ENCODE data around the gene MS4A8. TPM values are rescaled to one million over a fixed set of nuclear protein-coding genes. Genes with fewer than 3 reads are reported as not detected.

Gene MS4A8
- total and polyA plus RNA-seq, 2 of the 13 experiments (the other 11 are each of a cell fraction or from before 2014, with no cell fraction given), result not detected

- POLR2A ChIA-PET, result no interaction called here
- no peak overlapping the region for H3K27ac ChIP-seq (ENCODE audit: extremely low read length, insufficient read depth, low read length)
- no peaks in the 10 kb centered on the region for H3K9me3 ChIP-seq (ENCODE audit: low read length)
- no peaks in the 10 kb centered on the region for H3K36me3 ChIP-seq (replicated peaks in 1 of 2; ENCODE audit: control insufficient read depth in 1 of 2, insufficient read depth in 2 of 2, low read length in 2 of 2)
- no peaks in the 10 kb centered on the region for H4K20me1 ChIP-seq (ENCODE audit: insufficient read depth, low read length)
- ATAC-seq, result peak; percentile 69
- intact Hi-C loops (cut with micrococcal nuclease; ENCODE audit: unreplicated experiment), result no loop called here
- no peak overlapping the region for H3K4me3 ChIP-seq (replicated peaks in 1 of 3; ENCODE audit: insufficient read depth in 1 of 3, low read depth in 2 of 3, low read length in 3 of 3)
- peaks cover 11% of the 10 kb centered on the region for H3K4me1 ChIP-seq (ENCODE audit: insufficient read depth, low read length)
- H3K4me2 ChIP-seq (ENCODE audit: low read depth, low read length), result no peak overlapping the region
- H3K9ac ChIP-seq (ENCODE audit: insufficient read depth, low read depth, low read length), result no peak overlapping the region
- no peaks in the 10 kb centered on the region for H3K27me3 ChIP-seq (ENCODE audit: control insufficient read depth in 1 of 2, insufficient read depth in 2 of 2, low read length in 2 of 2)
- peak; percentile 35 for DNase-seq (ENCODE audit: low spot score)
- BruUV-seq (replicated peaks), result no TSS peak
- WGBS (ENCODE audit: low lambda C conversion rate), result 0% methylated on average over 1 of the region's 1 CpG
- CTCF ChIA-PET (ENCODE audit: low intra/inter-chr PET ratio, low total read pairs), result no interaction called here
- in situ Hi-C loops (cut with HindIII; ENCODE audit: extremely low pct_ligation_motif_present, low pct_unique_long_range_greater_than_20kb), result no loop called here
- H2AFZ ChIP-seq (ENCODE audit: low read length), result no peak overlapping the region
- H3K79me2 ChIP-seq (ENCODE audit: insufficient read depth, low read length), result no peaks in the 10 kb centered on the region
- no peak for FAIRE-seq
- TF ChIP-seq NR1H2 (CRISPR knock-in tag; IDR thresholded peaks at IDR 0.05; ENCODE audit: borderline replicate concordance, low read depth) (no peak), XBP1 (CRISPR knock-in tag; IDR thresholded peaks at IDR 0.05) (no peak), SSRP1 (CRISPR knock-in tag; IDR thresholded peaks at IDR 0.05) (no peak), TAF15 (IDR thresholded peaks at IDR 0.05; ENCODE audit: low read depth, low read length, poor library complexity, severe bottlenecking) (no peak), ZNF703 (CRISPR knock-in tag; IDR thresholded peaks at IDR 0.05; ENCODE audit: borderline replicate concordance) (no peak), ZBTB4 (CRISPR knock-in tag; IDR thresholded peaks at IDR 0.05; ENCODE audit: borderline replicate concordance) (no peak), SNRNP70 (IDR thresholded peaks at IDR 0.05; ENCODE audit: low read depth, low read length) (no peak), ZBTB10 (CRISPR knock-in tag; IDR thresholded peaks at IDR 0.05; ENCODE audit: borderline replicate concordance) (no peak), CBFB (CRISPR knock-in tag; IDR thresholded peaks at IDR 0.05) (no peak), SMAD9 (CRISPR knock-in tag; IDR thresholded peaks at IDR 0.05) (no peak), ATF2 (CRISPR knock-in tag; IDR thresholded peaks at IDR 0.05) (no peak), ZNF512B (CRISPR knock-in tag; IDR thresholded peaks at IDR 0.05; ENCODE audit: borderline replicate concordance) (no peak), NR2F2 (IDR thresholded peaks at IDR 0.05; ENCODE audit: borderline replicate concordance, low read depth) (no peak), TFAP4 (IDR thresholded peaks at IDR 0.05; ENCODE audit: borderline replicate concordance, low read depth) (no peak)
Measured at GRCh38 chr11:60658409-60658808, 41.0 kb upstream of the MS4A8 start.
